K562 (cell line): ENCODE results near the gene SYNJ2. TPM values are rescaled to one million over a fixed set of nuclear protein-coding genes. Genes with fewer than 3 reads are reported as not detected.

Experiments
- TEAD2 ChIP-seq: fragments of 450-650 bp; IDR thresholded peaks from 2 replicates; pipeline ENCODE4 v1.6.1; 2016; ENCODE audit warnings: missing genetic modification characterization, control low read depth, missing compliant biosample characterization
- ZNF134 ChIP-seq: fragments of 250-450 bp; sonication (Bioruptor Pico); conservative IDR thresholded peaks from 2 replicates; pipeline ENCODE4 v1.4.0; 2020
- polyA plus RNA-seq, 8 experiments: library from polyadenylated mRNA; depleted of rRNA in 4 of 8; stranded (reverse) in 5 of 8; unstranded in 3 of 8; fragments of >200 nt; fragmentation: Nextera tagmentation in 2 of 8; fragmentation: Illumina TruSeq in 1 of 8; extraction: Ambion mirVana in 2 of 8; extraction: Trizol in 1 of 8; gene quantifications; 2 replicates each; pipeline versions ENCODE4 v1.2.1 to v1.2.3, GENCODE V29; 2011 to 2014; ENCODE audit warnings: inconsistent platforms in 1 of 8, missing spikeins in 1 of 8
- total RNA-seq, 7 experiments: library from RNA; depleted of rRNA in 6 of 7; stranded (reverse); fragments of >200 nt in 6 of 7; fragmentation: Illumina TruSeq in 2 of 7; extraction: Trizol in 2 of 7; gene quantifications; 2 replicates each; pipeline versions ENCODE4 v1.2.1 to v1.2.3, GENCODE V29; 2011 to 2021; ENCODE audit warnings: low replicate concordance in 1 of 7
- TF ChIP-seq, protein P1 (sequence below): fragments of 450-650 bp; IDR thresholded peaks from 2 replicates; pipeline ENCODE4 v1.6.1; 2016; ENCODE audit warnings: borderline replicate concordance
- TF ChIP-seq, protein P2 (sequence below): fragments of 250-450 bp; sonication (Bioruptor Pico); IDR thresholded peaks from 2 replicates; pipeline ENCODE4 v1.5.0; 2022; ENCODE audit warnings: mild to moderate bottlenecking
- TF ChIP-seq, protein P3 (sequence below): fragments of 250-450 bp; sonication (Bioruptor Pico); IDR thresholded peaks from 2 replicates; pipeline ENCODE4 v1.8.0; 2021; ENCODE audit warnings: borderline replicate concordance, mild to moderate bottlenecking, moderate library complexity; ENCODE audit not compliant: poor library complexity, severe bottlenecking

Gene SYNJ2
- total and polyA plus RNA-seq, 9 of the 15 experiments (the other 6 are each of a cell fraction or from before 2014, with no cell fraction given) = 3.0 to 27.7 (median 17.8) TPM

GRCh38 chr6:157962601-157963302 lies 18.9 kb upstream of the SYNJ2 start (continued):
- TF ChIP-seq, protein P1, sequence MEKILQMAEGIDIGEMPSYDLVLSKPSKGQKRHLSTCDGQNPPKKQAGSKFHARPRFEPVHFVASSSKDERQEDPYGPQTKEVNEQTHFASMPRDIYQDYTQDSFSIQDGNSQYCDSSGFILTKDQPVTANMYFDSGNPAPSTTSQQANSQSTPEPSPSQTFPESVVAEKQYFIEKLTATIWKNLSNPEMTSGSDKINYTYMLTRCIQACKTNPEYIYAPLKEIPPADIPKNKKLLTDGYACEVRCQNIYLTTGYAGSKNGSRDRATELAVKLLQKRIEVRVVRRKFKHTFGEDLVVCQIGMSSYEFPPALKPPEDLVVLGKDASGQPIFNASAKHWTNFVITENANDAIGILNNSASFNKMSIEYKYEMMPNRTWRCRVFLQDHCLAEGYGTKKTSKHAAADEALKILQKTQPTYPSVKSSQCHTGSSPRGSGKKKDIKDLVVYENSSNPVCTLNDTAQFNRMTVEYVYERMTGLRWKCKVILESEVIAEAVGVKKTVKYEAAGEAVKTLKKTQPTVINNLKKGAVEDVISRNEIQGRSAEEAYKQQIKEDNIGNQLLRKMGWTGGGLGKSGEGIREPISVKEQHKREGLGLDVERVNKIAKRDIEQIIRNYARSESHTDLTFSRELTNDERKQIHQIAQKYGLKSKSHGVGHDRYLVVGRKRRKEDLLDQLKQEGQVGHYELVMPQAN = no peak
- TF ChIP-seq ZNF134 (CRISPR knock-in tag) (no peak), TEAD2 (tag) (no peak)
- TF ChIP-seq, protein P2, sequence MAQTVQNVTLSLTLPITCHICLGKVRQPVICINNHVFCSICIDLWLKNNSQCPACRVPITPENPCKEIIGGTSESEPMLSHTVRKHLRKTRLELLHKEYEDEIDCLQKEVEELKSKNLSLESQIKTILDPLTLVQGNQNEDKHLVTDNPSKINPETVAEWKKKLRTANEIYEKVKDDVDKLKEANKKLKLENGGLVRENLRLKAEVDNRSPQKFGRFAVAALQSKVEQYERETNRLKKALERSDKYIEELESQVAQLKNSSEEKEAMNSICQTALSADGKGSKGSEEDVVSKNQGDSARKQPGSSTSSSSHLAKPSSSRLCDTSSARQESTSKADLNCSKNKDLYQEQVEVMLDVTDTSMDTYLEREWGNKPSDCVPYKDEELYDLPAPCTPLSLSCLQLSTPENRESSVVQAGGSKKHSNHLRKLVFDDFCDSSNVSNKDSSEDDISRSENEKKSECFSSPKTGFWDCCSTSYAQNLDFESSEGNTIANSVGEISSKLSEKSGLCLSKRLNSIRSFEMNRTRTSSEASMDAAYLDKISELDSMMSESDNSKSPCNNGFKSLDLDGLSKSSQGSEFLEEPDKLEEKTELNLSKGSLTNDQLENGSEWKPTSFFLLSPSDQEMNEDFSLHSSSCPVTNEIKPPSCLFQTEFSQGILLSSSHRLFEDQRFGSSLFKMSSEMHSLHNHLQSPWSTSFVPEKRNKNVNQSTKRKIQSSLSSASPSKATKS (CRISPR knock-in tag) = no peak
- TF ChIP-seq, protein P3, sequence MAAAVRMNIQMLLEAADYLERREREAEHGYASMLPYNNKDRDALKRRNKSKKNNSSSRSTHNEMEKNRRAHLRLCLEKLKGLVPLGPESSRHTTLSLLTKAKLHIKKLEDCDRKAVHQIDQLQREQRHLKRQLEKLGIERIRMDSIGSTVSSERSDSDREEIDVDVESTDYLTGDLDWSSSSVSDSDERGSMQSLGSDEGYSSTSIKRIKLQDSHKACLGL (CRISPR knock-in tag) = no peak
